Measurements from ENCODE around the gene PRND.
A peak's percentile ranks its signal among the peaks of the same experiment; 100 is the strongest.
"Not testable (repeated sequence)": the region's sequence is repeated elsewhere in the genome, so short reads cannot be mapped to it uniquely, and the experiment has no call there.

The PRND gene

DNA sequence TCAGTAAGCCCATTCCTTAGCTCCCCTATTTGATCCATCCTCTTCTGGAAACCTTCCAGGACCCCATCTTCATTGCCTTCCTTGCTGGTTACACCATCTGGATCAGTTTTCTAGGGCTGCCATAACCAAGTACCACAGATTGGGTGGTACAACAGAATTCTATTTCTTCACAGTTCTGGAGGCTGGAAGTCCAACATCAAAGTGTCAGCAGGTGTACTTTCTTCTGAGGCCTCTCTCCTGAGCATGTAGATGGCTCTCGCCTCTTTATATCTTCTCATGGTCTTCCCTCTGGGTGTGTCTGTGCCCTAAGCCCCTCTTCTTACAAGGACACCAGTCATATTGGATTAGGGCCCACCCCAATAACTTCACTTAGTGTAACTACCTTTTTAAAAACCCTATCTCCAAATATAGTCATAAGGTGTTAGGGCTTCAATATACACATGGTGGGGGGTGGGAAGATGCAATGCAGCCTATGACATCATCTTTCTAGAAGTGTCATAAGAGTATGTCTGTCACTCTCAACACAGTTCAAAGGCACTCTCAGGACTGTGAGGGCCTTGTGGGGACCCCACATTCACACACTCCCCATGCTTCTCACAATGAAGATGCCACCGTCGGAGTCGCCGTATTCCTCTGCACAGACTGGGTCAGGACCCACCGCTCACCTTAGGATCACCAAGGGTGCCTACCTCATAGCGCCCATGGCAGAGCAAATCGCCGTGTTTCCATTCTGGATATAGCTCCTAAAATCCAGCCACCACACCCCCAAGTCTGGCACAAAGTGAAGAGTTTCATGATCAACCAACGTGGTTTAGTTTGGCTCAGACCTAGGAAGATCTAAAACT lies 12.2 kb upstream of the PRND start:
- DNase-seq = no peak

DNA sequence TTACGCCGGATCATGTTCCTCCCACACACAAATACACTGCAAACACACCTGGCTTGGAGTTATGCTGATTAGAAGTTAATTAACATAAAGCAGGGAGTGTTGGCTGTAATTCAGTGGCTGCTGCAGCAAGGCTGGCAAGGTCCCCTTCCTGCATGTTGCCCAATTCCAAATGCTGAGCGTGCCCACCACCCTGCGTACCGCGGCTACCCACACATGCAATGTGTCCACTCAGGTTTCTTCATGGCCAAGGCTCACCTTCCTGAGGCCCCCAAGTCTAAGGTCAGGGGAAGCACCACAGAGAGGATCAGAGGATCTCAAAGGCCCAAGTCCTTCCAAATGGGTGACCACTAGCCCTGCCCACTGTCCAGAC lies 11.6 kb upstream of the PRND start:
- DNase-seq = no peak

DNA sequence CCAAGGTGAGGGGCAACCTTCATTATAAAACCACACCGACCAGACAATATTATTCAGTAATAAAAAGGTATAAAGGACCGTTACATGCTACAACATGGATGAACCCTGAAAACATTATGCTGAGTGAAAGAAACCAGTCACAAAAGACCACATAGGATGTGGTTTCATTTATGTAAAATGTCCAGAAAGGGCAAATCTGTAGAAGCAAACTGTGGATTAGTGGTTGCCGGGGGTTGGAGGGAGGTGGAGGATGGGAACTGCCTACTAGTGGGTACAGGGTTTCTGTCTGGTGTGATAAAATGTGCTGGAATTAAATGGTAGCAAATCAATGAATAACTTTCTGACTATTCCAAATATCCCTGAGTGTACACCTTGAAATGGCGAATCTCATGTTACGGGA lies 10.2 kb upstream of the PRND start:
- no peak for DNase-seq

DNA sequence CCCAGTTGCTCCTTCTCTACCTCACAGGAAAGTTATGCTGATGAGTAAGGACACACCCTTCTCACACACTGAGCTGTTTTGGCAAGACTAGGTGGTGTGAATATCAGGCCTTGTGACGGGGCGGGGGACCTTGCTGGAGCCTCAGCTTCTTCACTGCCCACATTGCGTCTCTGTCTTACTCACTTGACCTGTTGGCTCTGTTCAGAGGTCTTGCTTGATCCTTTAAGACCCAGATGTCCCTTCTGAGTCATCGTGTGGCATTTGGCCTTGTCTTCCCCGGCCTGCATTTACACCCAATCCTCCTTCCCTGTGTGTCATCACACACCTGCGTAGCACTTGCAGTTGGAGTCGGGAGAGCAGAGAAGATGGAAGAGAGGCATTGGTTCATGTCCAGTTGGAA lies 8.3 kb upstream of the PRND start:
- no peak for DNase-seq

DNA sequence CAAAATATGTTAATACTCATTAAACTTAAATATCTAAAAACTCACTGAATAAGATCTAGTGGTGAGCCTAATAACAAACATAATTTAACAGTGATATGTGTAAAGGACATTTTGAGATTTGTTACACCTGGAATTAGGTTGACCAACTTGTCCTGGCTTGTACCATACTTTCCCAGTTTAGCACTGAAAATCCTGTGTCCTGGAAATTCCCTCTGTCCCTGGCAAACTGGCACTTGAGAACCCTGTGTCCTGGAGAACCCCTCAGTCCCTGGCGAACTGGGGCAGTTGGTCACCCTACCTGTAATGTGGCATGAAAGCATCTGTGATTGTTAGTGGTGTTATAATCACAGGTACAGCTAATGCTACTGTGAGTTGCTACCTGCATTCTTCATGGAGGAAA lies 6.9 kb upstream of the PRND start:
- DNase-seq = no peak

DNA sequence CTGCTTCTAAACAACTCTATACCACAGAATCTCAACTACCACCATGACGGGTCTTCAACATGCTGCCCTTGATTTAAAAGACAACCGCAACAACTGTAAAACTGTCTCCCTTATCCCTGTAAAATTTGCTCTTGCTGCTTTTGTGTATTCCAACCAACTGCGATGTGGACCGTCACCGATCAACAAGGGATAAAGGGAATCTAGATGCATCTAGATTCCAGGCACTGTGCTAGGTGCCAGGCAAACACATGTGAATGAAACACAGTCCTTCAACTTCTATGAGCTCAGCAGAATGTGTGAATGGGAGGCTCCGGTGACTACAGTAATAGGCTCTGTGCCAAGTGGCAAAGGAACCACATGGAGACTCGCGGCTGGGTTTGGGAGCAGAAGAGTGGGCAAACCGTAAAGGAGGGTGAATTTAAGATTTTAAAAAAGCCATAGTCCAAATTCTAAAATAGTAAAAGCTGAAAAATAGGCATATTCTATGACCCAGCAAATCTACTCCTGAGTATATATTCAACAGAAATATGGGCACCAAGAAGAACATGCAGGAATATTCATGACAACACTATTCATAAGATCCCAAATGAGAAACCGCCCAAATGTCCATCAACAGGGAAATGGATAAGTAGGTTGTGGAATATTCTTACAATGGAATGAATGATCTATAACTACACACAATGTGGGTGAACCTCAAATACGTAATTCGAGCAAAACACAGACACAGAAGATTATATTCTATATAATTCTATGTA lies 3.7 kb upstream of the PRND start:
- DNase-seq = no peak

DNA sequence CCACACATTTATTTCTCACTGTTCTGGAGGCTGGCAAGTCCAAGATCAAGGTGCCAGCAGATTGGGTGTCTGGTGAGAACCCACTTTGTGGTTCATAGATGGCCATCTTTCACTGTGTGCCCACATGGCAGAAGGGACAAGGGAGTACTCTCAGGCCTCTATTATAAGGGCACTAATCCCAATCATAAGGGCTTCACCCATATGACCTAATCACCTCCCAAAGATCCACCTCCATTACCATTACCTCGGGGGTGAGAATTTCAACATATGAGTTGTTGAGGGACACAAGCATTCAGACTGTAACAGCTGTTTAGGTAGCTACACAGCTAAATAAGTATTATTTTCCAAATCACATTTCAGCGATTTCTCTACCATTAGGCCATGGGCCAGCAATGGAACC lies 2.5 kb upstream of the PRND start:
- DNase-seq = no peak

DNA sequence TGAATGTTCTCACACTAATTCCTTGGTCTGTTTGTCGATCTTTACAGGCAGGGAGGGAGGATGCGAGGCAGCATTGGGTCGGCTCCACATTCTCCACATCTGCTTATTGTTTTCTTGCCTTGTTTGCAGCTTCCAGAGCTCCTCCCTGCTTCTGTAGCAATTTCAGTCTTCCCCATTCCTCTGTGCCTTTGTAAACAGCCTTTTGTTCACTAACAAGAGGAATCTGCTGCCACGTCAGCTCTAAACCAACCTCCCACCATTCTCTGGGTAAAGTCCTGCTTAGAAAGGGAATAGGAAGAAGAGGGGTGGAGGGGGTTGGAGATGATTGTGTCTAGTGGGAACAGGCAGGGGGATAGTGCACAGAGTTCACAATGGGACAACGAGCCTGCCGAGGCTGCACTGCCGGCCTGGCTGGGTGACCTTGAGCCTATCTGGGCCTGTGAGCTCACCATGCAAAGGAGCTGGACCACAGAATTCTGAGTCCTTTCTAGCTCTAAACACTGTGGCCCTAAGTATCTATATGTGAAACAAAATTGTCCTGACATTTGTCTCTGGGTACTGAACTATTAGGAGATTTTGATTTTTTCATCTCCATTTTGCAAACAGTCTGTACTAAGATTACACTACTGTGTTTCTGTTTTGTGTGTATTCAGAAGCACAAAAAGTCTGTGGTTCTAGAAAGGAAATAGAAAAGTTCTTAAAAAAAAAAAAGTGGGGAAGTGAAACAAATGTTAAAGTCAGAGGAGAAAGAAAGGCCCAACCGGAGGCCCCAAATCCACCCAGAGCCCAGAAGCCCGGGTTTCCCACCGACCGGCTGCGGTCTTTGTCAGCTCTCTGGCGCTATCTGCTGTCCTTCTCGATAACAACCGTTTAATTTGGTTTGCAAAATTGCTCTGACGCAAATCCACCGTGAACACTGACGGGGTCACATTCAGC lies 1.4 kb upstream of the PRND start:
- peak; percentile 42 for DNase-seq

DNA sequence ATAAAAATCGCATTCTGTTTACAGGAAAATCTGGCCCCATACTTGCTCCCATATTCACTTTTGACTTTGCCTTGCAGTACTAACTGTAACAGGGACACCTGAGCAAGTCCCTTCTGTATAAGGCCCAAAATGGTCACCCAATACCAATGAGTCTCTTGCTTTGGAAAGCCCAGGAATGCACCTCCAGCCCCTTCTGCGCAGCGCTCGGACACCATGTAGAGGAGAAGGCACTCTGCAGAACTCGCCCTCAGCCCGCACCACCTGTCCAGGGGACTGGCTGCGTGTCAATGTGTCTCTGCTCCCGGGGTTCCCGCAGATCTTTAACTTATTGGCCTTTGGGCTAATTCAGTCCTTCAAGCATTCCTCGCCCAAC lies 746 bp upstream of the PRND start:
- DNase-seq = no peak

DNA sequence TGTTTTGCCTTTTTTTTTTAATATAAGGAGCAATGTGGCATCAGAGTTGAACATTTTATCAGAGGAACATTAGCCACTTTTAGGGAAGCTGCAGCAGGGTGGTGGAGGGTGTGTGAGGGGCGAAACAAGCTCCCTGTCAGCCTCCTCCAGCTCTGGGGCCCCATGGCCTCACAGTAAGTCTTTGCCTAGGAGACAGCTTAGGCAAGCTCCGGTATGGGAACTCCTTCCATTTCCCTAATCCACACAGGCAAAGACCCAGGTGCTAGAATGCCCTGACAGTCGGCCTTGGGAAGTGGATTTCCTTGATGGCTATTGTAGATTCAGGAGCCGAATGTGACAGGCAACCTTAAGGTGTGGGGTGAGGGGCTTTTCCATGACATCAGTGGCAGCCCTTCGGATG lies 862 bp downstream of the PRND start:
- DNase-seq = no peak

DNA sequence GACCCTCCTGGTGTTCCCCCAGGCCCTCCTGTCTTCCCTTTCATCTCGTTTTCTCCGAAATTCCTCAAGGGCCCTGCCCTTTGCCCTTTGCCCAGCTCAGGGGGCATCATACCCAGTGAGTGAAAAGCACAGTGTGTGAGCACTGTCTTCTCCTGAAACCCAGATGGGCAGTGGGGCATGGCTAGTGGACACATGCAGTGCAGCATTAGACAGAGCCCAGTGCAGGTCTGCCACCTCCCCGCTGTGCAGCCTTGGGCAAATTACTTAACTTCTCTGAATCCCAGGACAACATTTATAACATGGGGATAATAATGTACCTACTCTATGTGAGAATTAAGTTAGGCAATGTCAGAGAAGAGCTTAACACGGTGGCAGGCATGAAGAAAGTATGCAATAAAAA lies 1.3 kb downstream of the PRND start:
- DNase-seq = no peak

DNA sequence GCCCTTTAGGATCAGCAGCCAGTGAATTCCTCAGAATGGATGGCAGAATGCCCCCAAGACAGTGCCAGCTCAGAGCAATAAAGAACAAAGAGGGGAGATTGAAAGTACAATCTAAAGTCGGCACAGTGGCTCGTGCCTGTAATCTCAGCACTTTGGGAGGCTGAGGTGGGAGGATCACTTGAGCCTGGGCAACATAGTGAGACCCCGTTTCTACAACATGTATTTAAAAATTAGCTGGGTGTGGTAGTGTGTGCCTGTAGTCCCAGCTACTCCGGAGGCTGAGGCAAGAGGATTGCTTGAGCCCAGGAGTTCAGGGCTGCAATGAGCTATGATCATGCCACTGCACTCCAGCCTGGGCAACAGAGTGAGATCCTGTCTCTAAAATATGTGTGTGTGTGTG lies 1.8 kb downstream of the PRND start:
- not testable (repeated sequence) for DNase-seq

DNA sequence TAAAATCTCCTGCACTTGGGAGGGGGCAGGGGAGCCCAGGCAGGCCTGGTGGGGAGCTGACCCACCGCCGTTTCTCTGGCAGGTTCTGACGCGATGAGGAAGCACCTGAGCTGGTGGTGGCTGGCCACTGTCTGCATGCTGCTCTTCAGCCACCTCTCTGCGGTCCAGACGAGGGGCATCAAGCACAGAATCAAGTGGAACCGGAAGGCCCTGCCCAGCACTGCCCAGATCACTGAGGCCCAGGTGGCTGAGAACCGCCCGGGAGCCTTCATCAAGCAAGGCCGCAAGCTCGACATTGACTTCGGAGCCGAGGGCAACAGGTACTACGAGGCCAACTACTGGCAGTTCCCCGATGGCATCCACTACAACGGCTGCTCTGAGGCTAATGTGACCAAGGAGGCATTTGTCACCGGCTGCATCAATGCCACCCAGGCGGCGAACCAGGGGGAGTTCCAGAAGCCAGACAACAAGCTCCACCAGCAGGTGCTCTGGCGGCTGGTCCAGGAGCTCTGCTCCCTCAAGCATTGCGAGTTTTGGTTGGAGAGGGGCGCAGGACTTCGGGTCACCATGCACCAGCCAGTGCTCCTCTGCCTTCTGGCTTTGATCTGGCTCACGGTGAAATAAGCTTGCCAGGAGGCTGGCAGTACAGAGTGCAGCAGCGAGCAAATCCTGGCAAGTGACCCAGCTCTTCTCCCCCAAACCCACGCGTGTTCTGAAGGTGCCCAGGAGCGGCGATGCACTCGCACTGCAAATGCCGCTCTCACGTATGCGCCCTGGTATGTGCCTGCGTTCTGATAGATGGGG lies 3.0 kb downstream of the PRND start:
- DNase-seq = no peak

DNA sequence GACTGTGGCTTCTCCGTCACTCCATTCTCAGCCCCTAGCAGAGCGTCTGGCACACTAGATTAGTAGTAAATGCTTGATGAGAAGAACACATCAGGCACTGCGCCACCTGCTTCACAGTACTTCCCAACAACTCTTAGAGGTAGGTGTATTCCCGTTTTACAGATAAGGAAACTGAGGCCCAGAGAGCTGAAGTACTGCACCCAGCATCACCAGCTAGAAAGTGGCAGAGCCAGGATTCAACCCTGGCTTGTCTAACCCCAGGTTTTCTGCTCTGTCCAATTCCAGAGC lies 3.5 kb downstream of the PRND start:
- DNase-seq = no peak

DNA sequence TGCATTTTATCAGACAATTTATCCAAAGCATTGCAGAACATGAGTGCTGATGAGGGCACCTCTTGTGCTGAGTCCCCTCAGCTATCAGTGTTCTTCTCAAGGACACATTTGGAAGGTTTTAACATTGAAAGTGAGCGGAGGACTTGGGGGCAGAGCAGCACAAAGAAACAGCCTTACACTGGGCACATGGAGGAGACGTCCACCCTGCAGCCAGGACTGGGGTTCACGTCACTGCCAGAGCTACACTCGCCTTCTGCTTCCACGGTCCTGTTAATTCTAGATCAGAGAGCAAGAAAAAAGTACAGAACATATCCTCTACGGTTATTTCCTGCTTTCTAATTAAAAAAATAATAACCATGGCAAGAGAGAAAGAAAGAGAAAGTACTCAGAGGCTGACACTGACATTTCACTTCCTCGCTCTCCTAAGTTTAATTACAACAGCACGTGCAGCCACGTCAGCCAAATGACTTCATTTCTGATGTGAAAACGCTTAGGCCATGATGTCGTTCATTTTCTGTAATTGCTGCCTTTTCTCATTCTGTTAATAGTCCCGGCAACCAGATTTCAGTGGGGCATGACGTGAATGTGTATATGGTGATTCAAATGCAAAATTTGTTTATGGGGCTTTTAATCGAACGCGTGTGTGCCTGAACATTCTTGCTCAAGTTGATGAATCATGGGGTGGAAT lies 5.1 kb downstream of the PRND start:
- no peak for DNase-seq

DNA sequence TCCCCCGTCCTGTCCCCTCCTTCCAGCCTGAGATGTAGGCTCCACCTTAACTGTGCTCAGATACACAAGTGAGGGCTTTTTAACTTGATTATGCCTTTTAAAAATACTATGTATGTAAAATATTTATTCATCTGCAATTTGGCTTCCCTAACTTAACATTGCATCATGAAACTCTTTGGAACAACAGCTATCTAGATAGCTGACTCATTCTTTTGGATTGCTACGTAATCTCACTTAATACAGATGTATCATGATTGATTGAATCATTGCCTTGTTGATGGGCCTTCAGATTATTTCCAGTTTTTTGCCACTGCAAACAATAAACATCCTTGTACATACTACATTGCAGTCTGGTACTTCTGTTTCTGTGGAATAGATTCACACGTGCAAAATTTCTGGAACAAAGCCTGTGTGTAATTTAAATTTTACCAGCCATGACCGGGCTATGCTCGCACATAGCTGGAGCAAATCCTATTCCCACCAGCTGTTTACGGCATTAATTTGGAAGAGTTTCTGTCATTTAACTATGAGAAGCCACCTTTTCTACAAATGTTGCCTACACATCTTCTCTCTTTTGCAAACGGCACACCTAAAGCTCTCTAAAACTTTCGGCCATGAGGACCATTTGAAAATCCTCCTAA lies 6.5 kb downstream of the PRND start:
- DNase-seq = no peak

DNA sequence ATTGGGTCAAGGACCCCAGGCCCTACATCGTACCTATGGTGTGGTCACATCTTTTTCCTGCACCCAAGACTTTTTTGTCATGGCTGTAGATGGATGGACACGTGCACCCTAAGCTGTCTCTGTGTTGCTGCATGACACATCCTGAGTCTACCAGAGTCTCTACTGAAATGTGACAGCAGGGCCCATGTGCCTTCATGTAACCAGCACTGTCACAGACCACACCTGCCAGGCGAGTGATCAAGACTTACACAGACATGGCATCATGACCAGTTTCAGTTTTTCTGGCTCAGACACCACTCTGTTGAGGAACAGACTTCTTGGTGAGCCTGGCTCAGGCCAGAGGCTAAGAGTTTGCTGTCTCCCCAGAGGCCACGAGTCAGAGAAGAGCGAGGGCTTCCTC lies 7.6 kb downstream of the PRND start:
- no peak for DNase-seq

DNA sequence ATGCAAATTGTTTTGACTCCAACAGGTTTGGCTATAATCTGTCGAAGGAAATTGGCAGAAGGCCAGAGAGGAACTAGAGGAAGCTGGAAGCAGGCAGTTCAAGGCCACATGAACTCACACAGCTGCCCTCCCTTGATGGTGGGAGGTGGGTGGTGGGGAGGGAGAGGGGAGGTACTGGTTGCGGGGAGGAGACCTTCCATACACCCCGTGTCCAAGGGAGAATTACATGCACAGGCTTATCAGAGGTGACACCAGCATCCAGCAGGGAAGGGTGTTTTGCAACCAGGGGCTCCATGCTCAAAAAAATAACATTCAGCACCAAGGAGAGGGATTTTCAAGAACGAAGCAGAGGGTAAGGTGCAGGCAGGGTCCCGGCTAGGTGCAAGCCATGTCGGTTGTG lies 9.1 kb downstream of the PRND start:
- no peak for DNase-seq

DNA sequence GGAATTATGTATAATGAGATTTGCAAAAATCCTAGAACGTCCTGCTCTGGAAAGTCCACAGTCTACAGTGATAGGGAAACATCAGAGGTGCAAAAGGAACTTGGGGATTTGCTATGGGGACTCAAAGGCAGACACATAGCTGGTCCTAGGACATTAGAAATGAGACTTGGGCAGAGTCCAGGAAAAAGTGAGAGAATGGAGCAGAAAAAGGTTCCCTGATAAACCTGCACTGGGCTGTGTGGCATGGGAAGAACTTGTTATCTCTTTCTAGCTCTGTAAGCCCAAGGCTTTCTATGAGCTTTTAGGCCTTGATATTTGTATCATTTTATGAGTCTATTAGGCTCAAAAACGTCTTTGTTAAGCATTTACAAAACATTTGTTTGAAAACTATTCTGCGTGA lies 15.2 kb downstream of the PRND start:
- no peak for DNase-seq

DNA sequence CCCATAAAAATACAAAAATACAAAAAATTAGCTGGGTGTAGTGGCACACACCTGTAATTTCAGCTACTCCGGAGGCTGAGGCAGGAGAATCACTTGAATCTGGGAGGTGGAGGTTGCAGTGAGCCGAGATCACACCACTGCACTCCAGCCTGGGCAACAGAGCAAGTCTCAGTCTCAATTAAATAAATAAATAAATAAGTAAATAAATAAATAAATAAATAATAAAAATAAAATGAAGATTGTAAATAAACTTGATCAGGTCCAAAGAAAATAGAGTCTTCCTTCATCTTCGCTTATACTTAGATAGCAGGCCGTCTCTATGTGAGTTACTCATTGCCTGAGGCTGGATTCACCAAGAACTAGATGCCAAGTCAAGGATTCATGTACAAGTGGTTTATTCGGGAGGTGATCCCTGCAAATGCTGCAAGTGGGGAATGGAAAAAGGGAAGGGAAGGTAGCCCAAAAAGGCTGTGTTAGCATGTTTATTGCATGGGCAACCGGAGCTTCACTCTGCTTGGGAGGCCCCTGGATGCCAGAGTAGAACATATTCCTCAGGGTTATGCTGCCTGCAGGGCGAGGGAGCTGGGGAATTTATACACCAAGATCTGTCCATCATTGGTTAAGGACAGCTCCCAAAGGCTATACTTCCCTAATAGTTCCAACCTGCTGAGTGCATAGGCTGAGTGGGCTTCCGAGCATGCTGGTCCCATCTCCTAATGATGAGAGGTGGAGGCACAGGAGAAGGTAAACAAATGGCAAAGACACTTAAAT lies 16.3 kb downstream of the PRND start:
- no peak for DNase-seq
